Measurements from ENCODE around the gene KRTAP5-1. TPM values are rescaled to one million over a fixed set of nuclear protein-coding genes. Genes with fewer than 3 reads are reported as not detected.

KRTAP5-1 gene
- total RNA-seq, 1 experiment from 2014 or later, result not detected

- DNase-seq (ENCODE audit: low read depth), result no peak
Measured at GRCh38 chr11:1560649-1561251, 24.3 kb downstream of the KRTAP5-1 start.

GRCh38 chr11:1560002-1560648 lies 25.0 kb downstream of the KRTAP5-1 start:
- no peak for DNase-seq (ENCODE audit: low read depth)

- DNase-seq (ENCODE audit: low read depth), result no peak
Measured at GRCh38 chr11:1559111-1559951, 25.8 kb downstream of the KRTAP5-1 start.

DNA sequence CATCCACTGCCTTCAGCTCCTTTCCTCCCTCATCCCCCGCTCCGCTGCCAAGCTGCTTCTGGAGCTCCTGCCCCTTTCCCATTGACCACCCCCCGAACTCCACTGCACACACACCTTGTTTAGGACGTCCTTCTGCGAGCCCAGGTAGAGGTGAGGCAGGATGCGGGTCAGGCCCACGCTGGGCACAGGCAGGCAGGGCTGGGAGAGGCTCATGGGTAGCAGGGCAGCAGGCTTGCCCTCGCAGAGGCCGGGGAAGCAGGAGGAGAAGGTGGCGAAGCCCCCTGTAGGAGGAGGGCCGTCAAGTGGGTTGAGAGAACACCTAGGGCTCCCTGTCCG lies 26.3 kb downstream of the KRTAP5-1 start:
- no peak for DNase-seq (ENCODE audit: low read depth)

DNA sequence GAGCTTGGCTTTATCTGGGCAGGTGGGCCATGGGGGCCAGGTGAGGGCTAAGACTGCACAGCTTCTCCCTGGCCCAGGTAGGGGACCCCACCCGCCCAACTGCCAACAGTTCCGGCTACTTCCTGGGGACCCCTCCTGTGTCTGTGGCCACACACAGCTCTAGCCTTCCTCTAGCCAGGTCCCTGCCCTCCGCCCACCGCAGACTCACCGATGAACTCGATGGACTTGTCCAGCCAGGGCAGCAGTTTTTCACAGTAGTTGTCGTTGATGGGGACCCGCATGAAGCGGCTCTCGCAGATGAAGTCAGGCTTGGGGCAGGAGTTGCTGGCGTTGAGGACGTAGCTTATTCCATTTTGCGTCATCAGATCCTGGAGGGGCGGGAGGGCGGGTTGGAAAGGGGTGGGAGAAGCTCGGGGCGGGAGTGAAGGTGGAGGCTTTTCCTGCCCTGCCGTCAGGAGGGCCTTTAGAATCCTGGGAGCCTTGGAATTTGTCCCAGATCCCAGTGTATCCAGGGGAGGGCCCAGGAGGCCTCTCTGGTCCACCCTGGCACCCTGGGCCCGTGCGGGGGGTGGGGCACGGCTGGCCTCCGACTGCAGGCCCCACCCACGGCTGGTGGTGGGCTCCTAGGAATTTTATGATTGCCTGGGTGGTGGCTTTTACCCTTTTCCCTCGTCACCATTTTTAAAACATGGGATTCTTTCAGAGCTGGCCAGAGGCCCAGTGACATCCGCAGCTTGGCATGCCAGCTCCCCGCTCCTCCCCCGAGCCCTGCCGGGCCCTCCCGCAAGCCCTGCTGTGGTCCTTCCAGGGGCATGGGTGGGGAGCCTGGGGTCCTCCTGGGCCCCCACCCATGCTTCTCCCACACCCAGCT lies 26.9 kb downstream of the KRTAP5-1 start:
- DNase-seq (ENCODE audit: low read depth), result no peak

- DNase-seq (ENCODE audit: low read depth), result no peak
Measured at GRCh38 chr11:1557051-1557884, 27.8 kb downstream of the KRTAP5-1 start.

DNA sequence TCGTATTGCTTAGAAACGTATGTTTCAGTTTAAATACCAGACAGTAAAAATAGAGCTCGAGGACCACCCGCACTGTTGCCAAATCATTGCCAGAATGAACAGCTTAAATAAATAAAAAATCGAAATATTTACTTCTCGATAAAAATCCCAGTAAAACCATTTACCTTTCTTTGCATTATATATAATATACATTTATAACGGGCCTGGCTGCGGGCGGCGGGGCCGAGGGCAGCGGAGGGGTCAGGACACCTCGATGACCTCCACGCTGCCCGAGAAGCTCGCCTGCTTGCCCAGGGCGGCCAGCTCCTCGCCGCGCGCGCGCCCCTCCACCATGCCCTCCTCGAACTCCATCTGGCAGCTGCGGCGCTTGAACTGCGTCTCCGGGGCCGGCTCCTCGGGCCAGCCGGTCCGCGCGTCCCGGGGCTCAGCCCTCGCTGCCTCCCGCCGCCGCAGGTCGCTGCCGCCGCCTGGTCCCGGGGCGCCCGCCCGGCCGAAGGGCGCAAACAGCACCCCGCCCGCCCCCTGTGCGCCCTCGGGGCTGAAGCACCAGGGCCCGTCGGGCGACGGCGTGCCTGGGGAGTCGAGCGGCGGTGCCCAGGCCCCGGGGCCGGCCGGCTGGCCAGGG lies 28.7 kb downstream of the KRTAP5-1 start:
- DNase-seq (ENCODE audit: low read depth), result no peak

DNA sequence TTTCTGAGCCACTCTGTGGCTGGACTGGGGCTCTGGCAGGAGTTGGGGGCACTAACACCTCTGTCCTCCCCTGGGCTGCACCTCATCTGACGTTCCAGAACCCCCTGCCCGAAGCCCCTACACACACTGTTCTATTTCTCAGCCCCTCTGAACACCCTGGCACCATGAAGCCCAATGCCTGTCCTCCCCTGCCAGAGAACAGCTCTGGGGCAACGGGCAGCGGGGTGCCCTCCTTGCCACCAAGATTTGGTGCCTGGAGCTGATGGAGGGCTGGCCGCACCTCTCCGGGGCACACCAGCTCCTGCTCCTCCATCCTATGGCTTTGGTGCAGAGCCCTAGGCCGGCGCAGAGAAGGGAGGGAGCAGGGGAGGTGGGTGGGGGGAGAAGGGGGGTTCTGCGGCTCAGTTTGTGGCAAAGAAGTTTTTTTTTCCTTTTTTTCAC lies 29.4 kb downstream of the KRTAP5-1 start:
- DNase-seq (ENCODE audit: low read depth), result no peak

DNA sequence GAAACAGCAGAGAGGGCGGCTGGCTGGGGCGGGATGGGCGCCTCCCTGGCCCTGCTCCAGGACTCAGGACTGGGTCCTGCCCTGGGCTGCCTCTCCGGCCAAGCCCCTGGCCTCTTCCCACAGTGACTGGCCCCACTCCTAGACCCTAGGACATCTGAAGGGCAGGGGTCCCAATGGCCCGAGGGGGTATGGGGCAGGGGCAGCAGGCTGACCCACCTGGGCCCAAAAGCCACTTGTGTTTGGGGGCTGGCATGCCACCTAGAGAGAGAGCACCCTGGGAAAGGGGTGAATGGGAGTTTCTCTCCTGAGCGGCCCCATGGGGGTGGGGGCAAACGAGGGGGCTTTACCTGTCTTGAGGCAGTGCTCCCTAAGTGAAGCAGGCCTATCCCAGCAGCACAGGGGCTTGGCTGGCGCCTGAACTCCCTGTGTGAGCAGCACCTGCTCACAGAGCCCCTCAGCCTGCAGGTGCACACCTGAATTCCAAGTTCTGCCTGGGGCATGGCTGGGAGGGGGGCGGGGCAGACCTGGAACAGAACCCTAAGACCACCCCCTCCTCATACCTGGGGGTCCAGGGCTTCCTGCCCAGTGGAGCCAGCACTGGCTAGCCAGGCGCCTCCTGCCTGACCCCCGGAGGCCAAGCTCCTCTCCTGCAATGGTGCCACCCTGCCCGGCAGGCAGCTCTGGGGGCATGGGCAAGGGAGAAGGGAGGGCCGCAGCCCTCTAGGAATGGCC lies 29.9 kb downstream of the KRTAP5-1 start:
- DNase-seq (ENCODE audit: low read depth), result no peak

GRCh38 chr11:1553808-1554594 lies 31.1 kb downstream of the KRTAP5-1 start:
- DNase-seq (ENCODE audit: low read depth), result no peak

- no peak for DNase-seq (ENCODE audit: low read depth)
Measured at GRCh38 chr11:1549338-1550330, 35.4 kb downstream of the KRTAP5-1 start.

DNA sequence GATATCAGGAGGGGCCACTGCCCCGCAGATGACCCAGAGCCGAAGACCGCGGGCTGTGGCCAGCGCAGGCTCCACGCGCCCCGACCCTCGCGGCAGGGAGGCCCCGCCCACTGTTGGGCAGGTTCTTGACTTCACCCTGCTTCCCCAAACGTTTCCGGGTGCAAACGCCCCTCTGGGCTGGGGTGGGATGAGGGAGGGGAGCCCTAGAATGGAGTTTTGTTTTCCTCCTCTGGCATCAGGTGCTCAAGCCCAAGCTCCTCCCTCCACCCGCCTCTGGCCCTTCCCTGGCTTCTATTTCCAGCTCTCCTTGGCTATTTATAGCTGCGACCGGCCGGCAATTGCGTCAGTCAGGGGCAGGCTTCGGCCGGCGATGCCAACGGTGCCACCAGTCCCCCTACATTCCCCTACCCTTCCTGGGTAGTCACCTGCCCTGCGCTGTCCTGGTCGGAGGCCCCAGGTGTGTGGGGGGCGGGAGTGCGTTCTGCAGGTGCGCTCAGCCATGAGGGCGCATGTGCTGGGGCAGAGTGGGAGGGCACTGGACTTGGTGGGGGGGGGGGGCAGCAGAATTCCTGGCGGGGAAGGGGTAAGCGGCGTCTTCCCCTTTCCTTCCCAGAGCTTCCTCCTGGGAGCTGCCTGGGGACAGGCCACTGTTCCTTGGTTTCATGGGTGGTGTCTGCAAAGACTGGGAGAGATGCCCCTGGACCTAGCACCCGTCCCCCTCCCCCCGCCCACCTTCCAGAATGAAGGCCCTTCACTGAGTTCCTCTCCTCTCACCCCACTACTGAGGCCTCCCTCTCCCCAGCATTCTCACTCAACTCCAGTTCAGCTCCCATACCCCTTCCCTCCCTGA lies 36.6 kb downstream of the KRTAP5-1 start:
- DNase-seq (ENCODE audit: low read depth), result peak; percentile 33

- DNase-seq (ENCODE audit: low read depth), result no peak
Measured at GRCh38 chr11:1547467-1548098, 37.5 kb downstream of the KRTAP5-1 start.

DNA sequence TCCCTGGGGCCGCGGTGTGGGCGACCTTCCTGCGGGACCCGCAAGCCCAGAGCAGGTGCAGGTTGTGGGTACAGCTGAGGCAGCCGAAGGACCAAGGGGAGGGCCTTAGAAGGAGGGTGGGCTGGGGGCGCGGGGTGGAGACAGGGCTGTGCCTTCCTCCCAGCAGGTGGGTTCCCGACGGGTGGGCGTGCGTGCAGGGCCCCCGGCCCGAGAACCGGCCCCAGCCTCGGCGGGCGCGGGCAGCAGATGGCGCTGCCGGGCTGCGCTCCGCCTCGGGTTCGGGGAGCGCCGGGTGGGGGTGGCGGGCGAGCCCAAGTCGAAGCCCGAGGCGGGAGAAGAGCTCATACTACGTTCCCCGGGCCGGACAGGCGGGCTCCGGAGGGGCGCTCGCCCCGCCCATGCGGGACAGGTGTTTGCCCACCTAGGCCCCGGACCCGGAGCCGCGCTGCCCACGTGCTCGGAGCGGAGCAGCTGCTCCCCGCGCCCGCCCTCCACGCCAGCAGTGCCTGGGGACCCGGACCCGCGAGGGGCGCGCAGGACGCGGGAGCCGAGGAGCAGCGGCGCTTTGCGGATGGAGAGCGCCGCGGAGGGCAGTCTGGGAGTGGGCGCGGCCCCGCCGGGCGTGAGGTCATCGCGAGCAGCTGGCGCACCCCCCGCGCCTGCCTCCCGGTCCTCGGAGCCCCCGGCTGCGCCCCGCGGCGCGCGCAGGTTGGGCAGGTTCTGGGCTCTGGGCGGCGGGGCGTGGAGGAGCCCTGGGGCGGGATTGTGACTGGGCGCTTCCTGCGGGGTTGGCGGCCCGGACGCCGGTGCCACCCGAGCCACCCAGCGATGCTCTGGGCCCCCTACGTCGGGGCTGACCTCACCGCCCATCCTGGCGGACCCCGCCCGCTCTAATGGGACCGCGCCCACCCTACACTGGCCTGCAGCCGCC lies 38.3 kb downstream of the KRTAP5-1 start:
- no peak for DNase-seq (ENCODE audit: low read depth)

DNA sequence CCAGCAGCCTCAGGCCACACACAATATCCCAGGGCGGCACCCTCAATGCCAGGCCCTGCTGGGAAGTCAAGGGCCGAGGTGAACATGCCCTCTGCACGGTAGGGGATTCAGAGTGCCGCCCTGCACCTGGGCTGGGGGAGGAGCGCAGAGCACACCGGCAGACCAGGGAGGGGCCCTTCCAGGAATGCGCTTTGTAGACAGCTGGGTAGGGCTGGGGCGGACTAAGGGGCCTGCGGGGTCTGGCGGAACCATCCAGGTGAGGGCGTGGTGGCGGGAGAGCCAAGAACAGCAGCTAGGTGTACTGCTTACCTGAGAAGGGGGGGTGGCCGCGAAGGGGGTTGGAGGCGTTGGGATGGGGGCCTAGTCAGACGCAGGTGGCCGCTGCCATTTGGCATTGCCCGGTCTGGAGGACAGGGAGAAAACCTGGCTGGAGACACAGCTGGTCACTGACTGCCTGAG lies 39.0 kb downstream of the KRTAP5-1 start:
- no peak for DNase-seq (ENCODE audit: low read depth)

Measured in HT1080 (cell line).